Smooth muscle cell (in vitro differentiated cells): ENCODE data around the gene BORCS6. TPM values are rescaled to one million over a fixed set of nuclear protein-coding genes. Genes with fewer than 3 reads are reported as not detected.

Experiments used
- DNase-seq: peaks from one replicate; lab custom pipeline; 2025; ENCODE audit not compliant: unreplicated experiment; lab: John Stamatoyannopoulos, UW
- H2AFZ ChIP-seq: fragments of 200-600 bp; sonication (generic); 2 replicates; pipeline ENCODE4 v1.6.0; 2016; ENCODE audit warnings: antibody characterized with exemption, low read depth, mild to moderate bottlenecking
- H3F3A ChIP-seq: fragments of 200-600 bp; sonication (generic); 2 replicates; pipeline ENCODE4 v1.6.0; 2017; ENCODE audit warnings: antibody characterized with exemption, low read depth
- H3K27ac ChIP-seq: fragments of 200-600 bp; sonication (generic); 2 replicates; pipeline ENCODE4 v1.5.1; 2016; ENCODE audit warnings: low read depth, mild to moderate bottlenecking
- H3K27me3 ChIP-seq: fragments of 200-600 bp; sonication (generic); 2 replicates; pipeline ENCODE4 v1.6.1; 2016; ENCODE audit warnings: low read depth, mild to moderate bottlenecking
- H3K36me3 ChIP-seq: fragments of 200-600 bp; sonication (generic); 2 replicates; pipeline ENCODE4 v1.5.1; 2016; ENCODE audit warnings: low read depth
- H3K4me1 ChIP-seq: fragments of 200-600 bp; sonication (generic); 2 replicates; pipeline ENCODE4 v1.5.1; 2016; ENCODE audit warnings: low read depth
- H3K4me2 ChIP-seq: fragments of 200-600 bp; sonication (generic); 2 replicates; pipeline ENCODE4 v1.6.0; 2016; ENCODE audit warnings: mild to moderate bottlenecking
- H3K4me3 ChIP-seq: fragments of 200-600 bp; sonication (generic); 2 replicates; pipeline ENCODE4 v1.5.1; 2016; ENCODE audit warnings: mild to moderate bottlenecking
- H3K79me2 ChIP-seq: fragments of 200-600 bp; sonication (generic); 2 replicates; pipeline ENCODE4 v1.6.0; 2016; ENCODE audit warnings: low read depth, mild to moderate bottlenecking
- H3K9ac ChIP-seq: fragments of 200-600 bp; sonication (generic); 2 replicates; pipeline ENCODE4 v1.6.0; 2016; ENCODE audit warnings: low read depth
- H3K9me3 ChIP-seq: fragments of 200-600 bp; sonication (generic); replicated peaks from 2 replicates; pipeline ENCODE4 v1.5.1; 2016; ENCODE audit warnings: low read depth
- H4K20me1 ChIP-seq: fragments of 200-600 bp; sonication (generic); 2 replicates; pipeline ENCODE4 v1.6.0; 2016; ENCODE audit warnings: low read depth
- WGBS: methylation state at CpG from one replicate; pipeline ENCODE4 v1.1.7; 2016; ENCODE audit warnings: low lambda C conversion rate; 5-methylcytosine and 5-hydroxymethylcytosine counted together
- polyA plus RNA-seq: library from polyadenylated mRNA; unstranded; fragments of >200 nt; fragmentation: Nextera tagmentation; extraction: Ambion mirVana; gene quantifications from 2 replicates; pipeline ENCODE4 v1.2.1, GENCODE V29; 2016
- total RNA-seq: library from RNA; depleted of rRNA; stranded (reverse); fragments of >200 nt; gene quantifications from 2 replicates; pipeline ENCODE4 v1.2.3, GENCODE V29; 2014
- TF ChIP-seq, protein P1 (sequence below): fragments of 200-600 bp; sonication (generic); IDR thresholded peaks from 2 replicates; pipeline ENCODE4 v1.5.1; 2017; ENCODE audit warnings: borderline replicate concordance, mild to moderate bottlenecking, antibody characterized with exemption; ENCODE audit not compliant: insufficient read depth, poor library complexity, severe bottlenecking

The BORCS6 gene
- total and polyA plus RNA-seq, 2 experiments from 2014 or later: 3.2 to 6.3 TPM

DNA sequence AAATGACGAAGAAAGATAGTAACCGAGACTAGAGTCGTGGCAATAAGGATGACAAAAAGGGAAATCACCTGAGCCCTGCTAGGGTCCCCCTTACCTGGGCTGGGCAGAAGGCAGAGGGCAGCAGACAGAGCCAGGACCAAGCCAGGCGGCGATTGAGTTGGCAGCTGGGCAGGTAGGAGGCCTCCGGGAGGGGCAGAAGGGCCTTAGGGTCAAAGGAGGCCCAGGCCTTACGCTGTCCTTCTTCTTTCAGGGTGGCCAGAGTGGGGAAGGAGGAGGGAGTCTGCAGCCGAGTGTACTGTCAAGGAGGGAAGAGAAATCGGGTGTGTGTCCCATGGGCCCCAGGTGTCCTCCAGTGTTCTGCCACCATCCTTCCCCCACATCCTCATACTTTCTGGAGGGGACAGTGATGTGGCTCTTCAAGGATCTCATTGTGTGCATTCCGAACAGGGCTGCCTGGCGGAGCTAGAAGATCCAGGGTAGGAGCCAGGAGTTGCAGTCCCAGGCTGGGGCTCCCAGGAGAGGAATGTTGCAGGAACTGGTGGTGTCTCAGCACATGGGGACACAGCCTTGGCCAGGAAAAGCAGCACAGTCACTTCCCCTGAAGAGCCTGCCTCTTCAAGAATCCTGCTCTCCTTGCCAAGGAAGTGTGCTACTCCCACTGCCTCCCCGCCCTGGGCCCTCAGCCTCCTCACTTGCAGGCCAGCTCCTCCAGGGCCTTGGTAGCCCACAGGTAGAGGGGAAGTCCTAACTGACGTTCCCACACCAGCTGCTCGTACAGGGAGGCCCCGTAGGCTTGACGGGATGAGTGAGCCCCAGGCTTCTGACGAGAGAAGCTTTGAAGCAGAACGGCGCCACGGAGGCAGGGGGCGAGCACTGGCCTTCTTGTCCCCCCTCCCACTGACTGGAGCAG lies 44.6 kb upstream of the BORCS6 start:
- no peaks in the 10 kb centered on the region for H3K36me3 ChIP-seq
- 96% methylated on average over 21 of the region's 21 CpGs for WGBS

DNA sequence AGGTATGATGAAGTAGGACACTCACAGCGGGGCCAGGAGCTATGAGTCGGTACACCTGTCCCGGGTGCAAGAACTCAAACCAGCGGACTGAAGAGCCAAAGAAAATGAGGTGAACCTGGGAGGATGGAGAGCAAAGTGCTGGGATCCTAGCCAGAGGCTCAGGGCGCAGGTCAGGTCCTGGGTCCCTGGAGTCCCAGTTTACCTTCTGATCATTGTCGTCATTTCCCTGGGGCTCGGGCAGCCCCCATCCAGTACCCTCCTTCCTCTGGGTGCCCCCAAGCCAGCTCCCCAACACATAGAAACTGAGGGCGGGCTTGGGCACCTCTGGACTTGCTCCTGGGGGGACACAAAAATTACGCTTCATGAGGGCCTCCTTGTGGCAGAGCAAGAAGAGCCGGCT lies 41.7 kb upstream of the BORCS6 start:
- 98% methylated on average over 10 of the region's 10 CpGs for WGBS
- Histone ChIP-seq H2AFZ (no peak overlapping the region), H3K4me3 (no peak overlapping the region), H3K9ac (no peak overlapping the region), H3K9me3 (no peaks in the 10 kb centered on the region), H3F3A (no peaks in the 10 kb centered on the region), H3K36me3 (no peaks in the 10 kb centered on the region), H3K79me2 (no peaks in the 10 kb centered on the region), H3K4me2 (no peak overlapping the region), H4K20me1 (no peaks in the 10 kb centered on the region), H3K4me1 (no peaks in the 10 kb centered on the region), H3K27me3 (no peaks in the 10 kb centered on the region), H3K27ac (no peak overlapping the region)
- no peak for DNase-seq
- TF ChIP-seq, protein P1, sequence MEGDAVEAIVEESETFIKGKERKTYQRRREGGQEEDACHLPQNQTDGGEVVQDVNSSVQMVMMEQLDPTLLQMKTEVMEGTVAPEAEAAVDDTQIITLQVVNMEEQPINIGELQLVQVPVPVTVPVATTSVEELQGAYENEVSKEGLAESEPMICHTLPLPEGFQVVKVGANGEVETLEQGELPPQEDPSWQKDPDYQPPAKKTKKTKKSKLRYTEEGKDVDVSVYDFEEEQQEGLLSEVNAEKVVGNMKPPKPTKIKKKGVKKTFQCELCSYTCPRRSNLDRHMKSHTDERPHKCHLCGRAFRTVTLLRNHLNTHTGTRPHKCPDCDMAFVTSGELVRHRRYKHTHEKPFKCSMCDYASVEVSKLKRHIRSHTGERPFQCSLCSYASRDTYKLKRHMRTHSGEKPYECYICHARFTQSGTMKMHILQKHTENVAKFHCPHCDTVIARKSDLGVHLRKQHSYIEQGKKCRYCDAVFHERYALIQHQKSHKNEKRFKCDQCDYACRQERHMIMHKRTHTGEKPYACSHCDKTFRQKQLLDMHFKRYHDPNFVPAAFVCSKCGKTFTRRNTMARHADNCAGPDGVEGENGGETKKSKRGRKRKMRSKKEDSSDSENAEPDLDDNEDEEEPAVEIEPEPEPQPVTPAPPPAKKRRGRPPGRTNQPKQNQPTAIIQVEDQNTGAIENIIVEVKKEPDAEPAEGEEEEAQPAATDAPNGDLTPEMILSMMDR: no peak

More for the DNA sequence above, 44.6 kb upstream of the BORCS6 start:
- Histone ChIP-seq H2AFZ (no peak overlapping the region), H3K9me3 (no peaks in the 10 kb centered on the region), H3K9ac (no peak overlapping the region), H3K79me2 (no peaks in the 10 kb centered on the region), H4K20me1 (no peaks in the 10 kb centered on the region), H3K27ac (no peak overlapping the region), H3K4me3 (no peak overlapping the region), H3K27me3 (no peaks in the 10 kb centered on the region), H3F3A (no peaks in the 10 kb centered on the region), H3K4me2 (no peak overlapping the region), H3K4me1 (no peaks in the 10 kb centered on the region)
- DNase-seq: no peak
- TF ChIP-seq, protein P1: no peak

- no peak overlapping the region for H2AFZ ChIP-seq
- H3K4me3 ChIP-seq: peak overlapping the region; percentile 40
- no peaks in the 10 kb centered on the region for H3K36me3 ChIP-seq
- peak overlapping the region; percentile 79 for H3K4me2 ChIP-seq
- H3K79me2 ChIP-seq: no peaks in the 10 kb centered on the region
- TF ChIP-seq, protein P1: no peak
- no peaks in the 10 kb centered on the region for H3K27me3 ChIP-seq
- peaks cover 10% of the 10 kb centered on the region for H3F3A ChIP-seq
- H3K27ac ChIP-seq: peak overlapping the region; percentile 77
- H3K4me1 ChIP-seq: no peaks in the 10 kb centered on the region
- no peak for DNase-seq
- WGBS: 91% methylated on average over 4 of the region's 4 CpGs
- no peaks in the 10 kb centered on the region for H3K9me3 ChIP-seq
- no peak overlapping the region for H3K9ac ChIP-seq
- no peaks in the 10 kb centered on the region for H4K20me1 ChIP-seq
These were observed 37.2 kb upstream of the BORCS6 start for GRCh38 chr17:8227238-8227581.
